Measurements from ENCODE around the gene ANXA5.

GRCh38 chr4:121665371-121665770 lies 31.4 kb downstream of the ANXA5 start:
- TF ChIP-seq CTCF (IDR thresholded peaks at IDR 0.05; ENCODE audit: low read length) (no peak), EZH2 (optimal IDR thresholded peaks at IDR 0.05; ENCODE audit: low read depth, low read length) (no peak), EZH2phosphoT487 (IDR thresholded peaks at IDR 0.05; ENCODE audit: low read length) (no peak)

Measured in MM.1S (cell line).